Transverse colon (tissue), 4 donors: ENCODE measurements around the gene MYO15B.
A peak's percentile ranks its signal among the peaks of the same experiment; 100 is the strongest.

Source experiments
- CTCF ChIP-seq, 5 experiments: fragments of 200-600 bp in 3 of 5; fragments of 450-650 bp in 2 of 5; sonication (generic) in 3 of 5; IDR thresholded peaks; 1 replicate in 2 of 5; 2 replicates in 3 of 5; pipeline ENCODE4 v1.5.1; 2016 to 2017; ENCODE audit warnings: antibody characterized with exemption in 5 of 5, inconsistent platforms in 3 of 5, mild to moderate bottlenecking in 2 of 5, moderate library complexity in 1 of 5
- EP300 ChIP-seq: sonication (generic); formaldehyde crosslinking; IDR thresholded peaks from one replicate; pipeline ENCODE4 v1.6.1; 2017; ENCODE audit warnings: antibody characterized with exemption, low read depth
- POLR2A ChIP-seq: fragments of 450-650 bp; IDR thresholded peaks from one replicate; pipeline ENCODE4 v1.6.1; 2016; ENCODE audit warnings: antibody characterized with exemption, mild to moderate bottlenecking, moderate library complexity
- POLR2AphosphoS5 ChIP-seq, 3 donors: sonication (generic); formaldehyde crosslinking; IDR thresholded peaks; one replicate each; pipeline ENCODE4 v1.6.1; 2016; ENCODE audit warnings: antibody characterized with exemption in 3 of 3

GRCh38 chr17:75555679-75556153 is 31.9 kb upstream of the MYO15B start:
- TF ChIP-seq POLR2AphosphoS5 (IDR thresholded peaks at IDR 0.05) (peak in 1 of 3 donors; percentile 20), CTCF (IDR thresholded peaks at IDR 0.05) (no peak), POLR2A (no peak), EP300 (no peak)
